ENCODE results near the gene WWOX. TPM values are rescaled to one million over a fixed set of nuclear protein-coding genes. Genes with fewer than 3 reads are reported as not detected.

The WWOX gene
- total RNA-seq, 6 experiments from 2014 or later, result 0.46 to 3.4 (median 1.3) TPM

- no peaks in the 10 kb centered on the region; the same call in 1 of the 2 replicates for H3K4me1 Mint-ChIP-seq (ENCODE audit: low read depth)
- no peaks in the 10 kb centered on the region for H3K27me3 Mint-ChIP-seq (ENCODE audit: insufficient read depth)
- DNase-seq, result no peak
- H3K27ac Mint-ChIP-seq, result no peak overlapping the region
- H3K36me3 Mint-ChIP-seq (ENCODE audit: low read depth), result no peaks in the 10 kb centered on the region
- no peak for TF ChIP-seq CTCF (IDR thresholded peaks at IDR 0.05)
- H3K9me3 Mint-ChIP-seq, result no peaks in the 10 kb centered on the region; the same call in 1 of the 2 replicates
- no peak overlapping the region for H3K4me3 Mint-ChIP-seq
These were observed 6.1 kb downstream of the WWOX start for GRCh38 chr16:78105517-78105916.

GRCh38 chr16:78106686-78107085 is 7.2 kb downstream of the WWOX start:
- no peaks in the 10 kb centered on the region for H3K36me3 Mint-ChIP-seq (ENCODE audit: low read depth)
- no peak overlapping the region for H3K27ac Mint-ChIP-seq
- no peak for DNase-seq
- no peak overlapping the region for H3K4me3 Mint-ChIP-seq
- H3K9me3 Mint-ChIP-seq, result no peaks in the 10 kb centered on the region; the same call in 1 of the 2 replicates
- TF ChIP-seq CTCF (IDR thresholded peaks at IDR 0.05), result no peak
- no peaks in the 10 kb centered on the region for H3K4me1 Mint-ChIP-seq (ENCODE audit: low read depth)
- no peaks in the 10 kb centered on the region for H3K27me3 Mint-ChIP-seq (ENCODE audit: insufficient read depth)

GRCh38 chr16:78108451-78108850 is 9.0 kb downstream of the WWOX start:
- no peak for DNase-seq
- H3K27ac Mint-ChIP-seq, result no peak overlapping the region
- no peaks in the 10 kb centered on the region for H3K4me1 Mint-ChIP-seq (ENCODE audit: low read depth)
- no peaks in the 10 kb centered on the region; the same call in 1 of the 2 replicates for H3K9me3 Mint-ChIP-seq
- no peak for TF ChIP-seq CTCF (IDR thresholded peaks at IDR 0.05)
- no peaks in the 10 kb centered on the region; the same call in 1 of the 2 replicates for H3K27me3 Mint-ChIP-seq (ENCODE audit: insufficient read depth)
- no peaks in the 10 kb centered on the region for H3K36me3 Mint-ChIP-seq (ENCODE audit: low read depth)
- H3K4me3 Mint-ChIP-seq, result no peak overlapping the region

- H3K4me3 Mint-ChIP-seq, result no peak overlapping the region
- no peaks in the 10 kb centered on the region for H3K36me3 Mint-ChIP-seq (ENCODE audit: low read depth)
- no peaks in the 10 kb centered on the region for H3K4me1 Mint-ChIP-seq (ENCODE audit: low read depth)
- DNase-seq, result no peak
- H3K27me3 Mint-ChIP-seq (ENCODE audit: insufficient read depth), result no peaks in the 10 kb centered on the region; the same call in 1 of the 2 replicates
- TF ChIP-seq CTCF (IDR thresholded peaks at IDR 0.05), result no peak
- H3K27ac Mint-ChIP-seq, result no peak overlapping the region
- no peaks in the 10 kb centered on the region; the same call in 1 of the 2 replicates for H3K9me3 Mint-ChIP-seq
These were observed 13.8 kb downstream of the WWOX start for GRCh38 chr16:78113258-78113657.

- Mint-ChIP-seq H3K27me3 (ENCODE audit: insufficient read depth) (no peaks in the 10 kb centered on the region; the same call in 1 of the 2 replicates), H3K27ac (no peak overlapping the region), H3K4me3 (no peak overlapping the region), H3K36me3 (ENCODE audit: low read depth) (no peaks in the 10 kb centered on the region), H3K4me1 (ENCODE audit: low read depth) (no peaks in the 10 kb centered on the region), H3K9me3 (no peaks in the 10 kb centered on the region)
- TF ChIP-seq CTCF (IDR thresholded peaks at IDR 0.05), result no peak
- DNase-seq, result no peak
These were observed 16.2 kb downstream of the WWOX start for GRCh38 chr16:78115659-78116058.

- H3K27me3 Mint-ChIP-seq (ENCODE audit: insufficient read depth), result no peaks in the 10 kb centered on the region; the same call in 1 of the 2 replicates
- no peaks in the 10 kb centered on the region for H3K9me3 Mint-ChIP-seq
- H3K4me1 Mint-ChIP-seq (ENCODE audit: low read depth), result no peaks in the 10 kb centered on the region
- TF ChIP-seq CTCF (IDR thresholded peaks at IDR 0.05), result no peak
- H3K36me3 Mint-ChIP-seq (ENCODE audit: low read depth), result no peaks in the 10 kb centered on the region
- no peak overlapping the region for H3K27ac Mint-ChIP-seq
- no peak overlapping the region for H3K4me3 Mint-ChIP-seq
- no peak for DNase-seq
These were observed 17.5 kb downstream of the WWOX start for GRCh38 chr16:78116946-78117345.
